GM21717 (cell line): ENCODE data around the gene SERAC1.

Experiments used
- ATAC-seq: cut with Tn5 transposase; IDR thresholded peaks from one replicate; pipeline ENCODE4 v1.9.1; 2021; ENCODE audit warnings: mild to moderate bottlenecking, moderate library complexity; ENCODE audit not compliant: unreplicated experiment

Gene SERAC1

GRCh38 chr6:158060455-158061360 is 107.4 kb downstream of the SERAC1 start:
- ATAC-seq: no peak
